GM23338 (cell line): ENCODE results near the gene CENPL. TPM values are rescaled to one million over a fixed set of nuclear protein-coding genes. Genes with fewer than 3 reads are reported as not detected.

Source experiments
- ATAC-seq: fragments of 200-7000 bp; cut with Tn5 transposase; 3 replicates; pipeline ENCODE4 v1.9.1; 2020
- DNase-seq: peaks from one replicate; pipeline ENCODE4 v3.0.0-alpha.2; 2015; ENCODE audit warnings: low spot score
- H2AFZ ChIP-seq: fragments of 200-600 bp; sonication (generic); 2 replicates; pipeline ENCODE4 v1.8.0; 2016; ENCODE audit warnings: antibody characterized with exemption, mild to moderate bottlenecking, moderate library complexity
- H3F3A ChIP-seq: fragments of 200-600 bp; sonication (generic); replicated peaks from 2 replicates; pipeline ENCODE4 v1.8.0; 2017; ENCODE audit warnings: antibody characterized with exemption, mixed run types, low read depth
- H3K27ac ChIP-seq: fragments of 200-600 bp; sonication (generic); 2 replicates; pipeline ENCODE4 v1.6.1; 2016; ENCODE audit warnings: low read depth
- H3K27me3 ChIP-seq: fragments of 200-600 bp; sonication (generic); 2 replicates; pipeline ENCODE4 v1.8.0; 2016; ENCODE audit warnings: mild to moderate bottlenecking, mixed run types, moderate library complexity; ENCODE audit not compliant: insufficient read depth
- H3K36me3 ChIP-seq: fragments of 200-600 bp; sonication (generic); 2 replicates; pipeline ENCODE4 v1.8.0; 2016; ENCODE audit warnings: mild to moderate bottlenecking; ENCODE audit not compliant: insufficient read depth
- H3K4me1 ChIP-seq: fragments of 200-600 bp; sonication (generic); 2 replicates; pipeline ENCODE4 v1.8.0; 2016; ENCODE audit warnings: mild to moderate bottlenecking, moderate library complexity; ENCODE audit not compliant: insufficient read depth
- H3K4me2 ChIP-seq: fragments of 200-600 bp; sonication (generic); 2 replicates; pipeline ENCODE4 v1.7.1; 2017; ENCODE audit warnings: mixed run types
- H3K4me3 ChIP-seq: fragments of 200-600 bp; sonication (generic); 2 replicates; pipeline ENCODE4 v1.6.1; 2016; ENCODE audit warnings: mixed run types
- H3K79me2 ChIP-seq: fragments of 200-600 bp; sonication (generic); replicated peaks from 2 replicates; pipeline ENCODE4 v1.8.0; 2017; ENCODE audit warnings: mild to moderate bottlenecking; ENCODE audit not compliant: insufficient read depth
- H3K9me2 ChIP-seq: fragments of 200-600 bp; sonication (generic); 2 replicates; pipeline ENCODE4 v1.8.0; 2017; ENCODE audit not compliant: insufficient read depth
- H4K20me1 ChIP-seq: fragments of 200-600 bp; sonication (generic); replicated peaks from 2 replicates; pipeline ENCODE4 v1.8.0; 2017; ENCODE audit warnings: mild to moderate bottlenecking; ENCODE audit not compliant: insufficient read depth
- H3K27ac Mint-ChIP-seq: 2 replicates; pipeline ENCODE4 v1.8.0; 2020; ENCODE audit warnings: inconsistent platforms, mild to moderate bottlenecking, moderate library complexity, mixed read lengths
- H3K27me3 Mint-ChIP-seq: 3 replicates; pipeline ENCODE4 v1.8.0; 2022; ENCODE audit warnings: low read depth, mild to moderate bottlenecking, moderate library complexity, mixed read lengths, inconsistent platforms; ENCODE audit not compliant: insufficient read depth, poor library complexity
- H3K36me3 Mint-ChIP-seq: 3 replicates; pipeline ENCODE4 v1.8.0; 2021; ENCODE audit warnings: low read depth, mild to moderate bottlenecking, inconsistent platforms, moderate library complexity, mixed read lengths
- H3K4me1 Mint-ChIP-seq: 3 replicates; pipeline ENCODE4 v1.8.0; 2020; ENCODE audit warnings: mild to moderate bottlenecking, inconsistent platforms, mixed read lengths
- H3K4me3 Mint-ChIP-seq: 3 replicates; pipeline ENCODE4 v1.8.0; 2021; ENCODE audit warnings: moderate library complexity, mild to moderate bottlenecking, inconsistent platforms, mixed read lengths
- H3K9me3 Mint-ChIP-seq: 3 replicates; pipeline ENCODE4 v1.8.0; 2020; ENCODE audit warnings: moderate library complexity, mild to moderate bottlenecking, inconsistent platforms, mixed read lengths
- CREB1 ChIP-seq: fragments of 250-450 bp; sonication (Bioruptor Pico); IDR thresholded peaks from 2 replicates; pipeline ENCODE4 v1.5.0; 2020; ENCODE audit warnings: low read depth, mild to moderate bottlenecking, moderate library complexity
- CTCF ChIP-seq, 2 experiments: fragments of 200-600 bp in 1 of 2; sonication (generic) in 1 of 2; conservative IDR thresholded peaks; 2 replicates each; pipeline versions ENCODE4 v1.5.1 to v1.6.1; 2016 to 2017; ENCODE audit warnings: antibody characterized with exemption in 2 of 2, low read depth in 2 of 2, mild to moderate bottlenecking in 2 of 2, moderate library complexity in 1 of 2
- EZH2 ChIP-seq: fragments of 200-600 bp; sonication (generic); IDR thresholded peaks from one replicate; pipeline ENCODE4 v1.8.0; 2017; ENCODE audit warnings: antibody characterized with exemption, mild to moderate bottlenecking, low read depth; ENCODE audit not compliant: unreplicated experiment
- EZH2phosphoT487 ChIP-seq: fragments of 200-600 bp; sonication (generic); IDR thresholded peaks from one replicate; pipeline ENCODE4 v1.8.1; 2018; ENCODE audit warnings: antibody characterized with exemption; ENCODE audit not compliant: unreplicated experiment
- NANOG ChIP-seq: IDR thresholded peaks from 2 replicates; pipeline ENCODE4 v1.6.1; 2016; ENCODE audit warnings: antibody characterized with exemption, borderline replicate concordance
- POLR2AphosphoS5 ChIP-seq: IDR thresholded peaks from 2 replicates; pipeline ENCODE4 v1.6.1; 2016; ENCODE audit warnings: antibody characterized with exemption, low read depth
- REST ChIP-seq: IDR thresholded peaks from one replicate; pipeline ENCODE4 v1.6.1; 2018; ENCODE audit warnings: antibody characterized with exemption; ENCODE audit not compliant: unreplicated experiment
- STAT1 ChIP-seq: IDR thresholded peaks from one replicate; pipeline ENCODE4 v1.6.1; 2016; ENCODE audit warnings: antibody characterized with exemption; ENCODE audit not compliant: unreplicated experiment
- ZNF114 ChIP-seq: fragments of 250-450 bp; sonication (Bioruptor Pico); IDR thresholded peaks from 2 replicates; pipeline ENCODE4 v1.5.0; 2020; ENCODE audit warnings: mild to moderate bottlenecking, moderate library complexity
- ZNF331 ChIP-seq: fragments of 250-450 bp; sonication (Bioruptor Pico); IDR thresholded peaks from 2 replicates; pipeline ENCODE4 v1.5.0; 2020; ENCODE audit warnings: low read depth, mild to moderate bottlenecking, moderate library complexity
- polyA plus RNA-seq: library from polyadenylated mRNA; unstranded; fragments of >200 nt; fragmentation: Nextera tagmentation; extraction: Ambion mirVana; gene quantifications from 2 replicates; pipeline ENCODE4 v1.2.1, GENCODE V29; 2016
- total RNA-seq: library from RNA; depleted of rRNA; stranded (reverse); fragments of >200 nt; shearing (Covaris generic); gene quantifications from 2 replicates; pipeline ENCODE4 v1.2.3, GENCODE V29; 2014
- TF ChIP-seq, protein P1 (sequence below): fragments of 250-450 bp; sonication (Bioruptor Pico); IDR thresholded peaks from 2 replicates; pipeline ENCODE4 v1.5.0; 2020; ENCODE audit warnings: mild to moderate bottlenecking, moderate library complexity

Gene CENPL
- total and polyA plus RNA-seq, 2 experiments from 2014 or later, result 13.6 to 23.5 TPM

GRCh38 chr1:173871500-173871899 lies 46.8 kb upstream of the CENPL start:
- Histone ChIP-seq H3K36me3 (peaks cover 10% of the 10 kb centered on the region), H4K20me1 (no peaks in the 10 kb centered on the region), H3K27ac (peak overlapping the region; percentile 21; the same call in 1 of the 2 replicates), H3K27me3 (no peaks in the 10 kb centered on the region), H3K9me2 (no peaks in the 10 kb centered on the region), H3K79me2 (peaks cover 57% of the 10 kb centered on the region), H3K4me2 (no peak overlapping the region), H2AFZ (no peak overlapping the region), H3K4me1 (peaks cover 11% of the 10 kb centered on the region), H3K4me3 (peak overlapping the region; percentile 24; the same call in 1 of the 2 replicates), H3F3A (peaks cover 19% of the 10 kb centered on the region)
- peaks cover 8% of the 10 kb centered on the region; the same call in 2 of the 3 replicates for H3K9me3 Mint-ChIP-seq
- TF ChIP-seq POLR2AphosphoS5, result no peak
- TF ChIP-seq CTCF (conservative IDR thresholded peaks at IDR 0.05; ENCODE audit: low read depth in 2 of 2), result peak in 1 of 2 experiments; percentile 41; a peak in 2 of 4 replicates
- no peak for ATAC-seq
- H3K4me3 Mint-ChIP-seq, result no peak overlapping the region; the same call in 2 of the 3 replicates
- peaks cover 21% of the 10 kb centered on the region for H3K4me1 Mint-ChIP-seq
- peaks cover 18% of the 10 kb centered on the region for H3K27me3 Mint-ChIP-seq
- H3K36me3 Mint-ChIP-seq, result peaks cover 53% of the 10 kb centered on the region
- H3K27ac Mint-ChIP-seq, result no peak overlapping the region; the same call in 1 of the 2 replicates
- DNase-seq, result no peak

- peaks cover 4% of the 10 kb centered on the region for H4K20me1 ChIP-seq
- no peaks in the 10 kb centered on the region for H3K9me2 ChIP-seq
- peak overlapping the region; percentile 21 for H3K27ac ChIP-seq
- H2AFZ ChIP-seq, result no peak overlapping the region
- H3K79me2 ChIP-seq, result peaks cover 61% of the 10 kb centered on the region
- Mint-ChIP-seq H3K27ac (no peak overlapping the region; the same call in 1 of the 2 replicates), H3K27me3 (peaks cover 22% of the 10 kb centered on the region), H3K4me3 (no peak overlapping the region; the same call in 2 of the 3 replicates), H3K4me1 (peaks cover 21% of the 10 kb centered on the region), H3K9me3 (peaks cover 9% of the 10 kb centered on the region; the same call in 2 of the 3 replicates), H3K36me3 (peaks cover 55% of the 10 kb centered on the region)
- no peak for DNase-seq
- H3K4me3 ChIP-seq, result no peak overlapping the region
- peaks cover 14% of the 10 kb centered on the region for H3K4me1 ChIP-seq
- no peak for ATAC-seq
- peaks cover 23% of the 10 kb centered on the region for H3F3A ChIP-seq
- H3K36me3 ChIP-seq, result peaks cover 14% of the 10 kb centered on the region
- H3K27me3 ChIP-seq, result no peaks in the 10 kb centered on the region
- H3K4me2 ChIP-seq, result no peak overlapping the region
- no peak for TF ChIP-seq ZNF331
- TF ChIP-seq, protein P1, sequence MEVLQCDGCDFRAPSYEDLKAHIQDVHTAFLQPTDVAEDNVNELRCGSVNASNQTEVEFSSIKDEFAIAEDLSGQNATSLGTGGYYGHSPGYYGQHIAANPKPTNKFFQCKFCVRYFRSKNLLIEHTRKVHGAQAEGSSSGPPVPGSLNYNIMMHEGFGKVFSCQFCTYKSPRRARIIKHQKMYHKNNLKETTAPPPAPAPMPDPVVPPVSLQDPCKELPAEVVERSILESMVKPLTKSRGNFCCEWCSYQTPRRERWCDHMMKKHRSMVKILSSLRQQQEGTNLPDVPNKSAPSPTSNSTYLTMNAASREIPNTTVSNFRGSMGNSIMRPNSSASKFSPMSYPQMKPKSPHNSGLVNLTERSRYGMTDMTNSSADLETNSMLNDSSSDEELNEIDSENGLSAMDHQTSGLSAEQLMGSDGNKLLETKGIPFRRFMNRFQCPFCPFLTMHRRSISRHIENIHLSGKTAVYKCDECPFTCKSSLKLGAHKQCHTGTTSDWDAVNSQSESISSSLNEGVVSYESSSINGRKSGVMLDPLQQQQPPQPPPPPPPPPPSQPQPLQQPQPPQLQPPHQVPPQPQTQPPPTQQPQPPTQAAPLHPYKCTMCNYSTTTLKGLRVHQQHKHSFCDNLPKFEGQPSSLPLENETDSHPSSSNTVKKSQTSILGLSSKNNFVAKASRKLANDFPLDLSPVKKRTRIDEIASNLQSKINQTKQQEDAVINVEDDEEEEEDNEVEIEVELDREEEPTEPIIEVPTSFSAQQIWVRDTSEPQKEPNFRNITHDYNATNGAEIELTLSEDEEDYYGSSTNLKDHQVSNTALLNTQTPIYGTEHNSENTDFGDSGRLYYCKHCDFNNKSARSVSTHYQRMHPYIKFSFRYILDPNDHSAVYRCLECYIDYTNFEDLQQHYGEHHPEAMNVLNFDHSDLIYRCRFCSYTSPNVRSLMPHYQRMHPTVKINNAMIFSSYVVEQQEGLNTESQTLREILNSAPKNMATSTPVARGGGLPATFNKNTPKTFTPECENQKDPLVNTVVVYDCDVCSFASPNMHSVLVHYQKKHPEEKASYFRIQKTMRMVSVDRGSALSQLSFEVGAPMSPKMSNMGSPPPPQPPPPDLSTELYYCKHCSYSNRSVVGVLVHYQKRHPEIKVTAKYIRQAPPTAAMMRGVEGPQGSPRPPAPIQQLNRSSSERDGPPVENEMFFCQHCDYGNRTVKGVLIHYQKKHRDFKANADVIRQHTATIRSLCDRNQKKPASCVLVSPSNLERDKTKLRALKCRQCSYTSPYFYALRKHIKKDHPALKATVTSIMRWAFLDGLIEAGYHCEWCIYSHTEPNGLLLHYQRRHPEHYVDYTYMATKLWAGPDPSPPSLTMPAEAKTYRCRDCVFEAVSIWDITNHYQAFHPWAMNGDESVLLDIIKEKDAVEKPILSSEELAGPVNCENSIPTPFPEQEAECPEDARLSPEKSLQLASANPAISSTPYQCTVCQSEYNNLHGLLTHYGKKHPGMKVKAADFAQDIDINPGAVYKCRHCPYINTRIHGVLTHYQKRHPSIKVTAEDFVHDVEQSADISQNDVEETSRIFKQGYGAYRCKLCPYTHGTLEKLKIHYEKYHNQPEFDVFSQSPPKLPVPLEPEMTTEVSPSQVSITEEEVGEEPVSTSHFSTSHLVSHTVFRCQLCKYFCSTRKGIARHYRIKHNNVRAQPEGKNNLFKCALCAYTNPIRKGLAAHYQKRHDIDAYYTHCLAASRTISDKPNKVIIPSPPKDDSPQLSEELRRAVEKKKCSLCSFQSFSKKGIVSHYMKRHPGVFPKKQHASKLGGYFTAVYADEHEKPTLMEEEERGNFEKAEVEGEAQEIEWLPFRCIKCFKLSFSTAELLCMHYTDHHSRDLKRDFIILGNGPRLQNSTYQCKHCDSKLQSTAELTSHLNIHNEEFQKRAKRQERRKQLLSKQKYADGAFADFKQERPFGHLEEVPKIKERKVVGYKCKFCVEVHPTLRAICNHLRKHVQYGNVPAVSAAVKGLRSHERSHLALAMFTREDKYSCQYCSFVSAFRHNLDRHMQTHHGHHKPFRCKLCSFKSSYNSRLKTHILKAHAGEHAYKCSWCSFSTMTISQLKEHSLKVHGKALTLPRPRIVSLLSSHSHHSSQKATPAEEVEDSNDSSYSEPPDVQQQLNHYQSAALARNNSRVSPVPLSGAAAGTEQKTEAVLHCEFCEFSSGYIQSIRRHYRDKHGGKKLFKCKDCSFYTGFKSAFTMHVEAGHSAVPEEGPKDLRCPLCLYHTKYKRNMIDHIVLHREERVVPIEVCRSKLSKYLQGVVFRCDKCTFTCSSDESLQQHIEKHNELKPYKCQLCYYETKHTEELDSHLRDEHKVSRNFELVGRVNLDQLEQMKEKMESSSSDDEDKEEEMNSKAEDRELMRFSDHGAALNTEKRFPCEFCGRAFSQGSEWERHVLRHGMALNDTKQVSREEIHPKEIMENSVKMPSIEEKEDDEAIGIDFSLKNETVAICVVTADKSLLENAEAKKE (CRISPR knock-in tag), result no peak
- no peak for TF ChIP-seq NANOG
- TF ChIP-seq CREB1 (CRISPR knock-in tag), result no peak
- no peak for TF ChIP-seq REST
- no peak for TF ChIP-seq ZNF114
- no peak for TF ChIP-seq EZH2
- TF ChIP-seq STAT1, result no peak
- TF ChIP-seq EZH2phosphoT487, result no peak
These were observed 46.4 kb upstream of the CENPL start for GRCh38 chr1:173871091-173871490.
